H9 (cell line): Measurements from ENCODE around the gene ACOX1. TPM values are rescaled to one million over a fixed set of nuclear protein-coding genes. Genes with fewer than 3 reads are reported as not detected.

Experiments
- DNase-seq: peaks from one replicate; pipeline ENCODE4 v3.0.0-alpha.2; 2017
- H2AFZ ChIP-seq: one replicate; pipeline ENCODE4 v1.6.1; 2013; ENCODE audit warnings: mild to moderate bottlenecking, low read length, control low read depth, moderate library complexity
- H2AK5ac ChIP-seq: 2 replicates; pipeline ENCODE4 v1.6.1; 2013; ENCODE audit warnings: low read length, control low read depth, mixed read lengths; ENCODE audit not compliant: insufficient read length
- H2BK120ac ChIP-seq: one replicate; pipeline ENCODE4 v1.6.1; 2013; ENCODE audit warnings: low read depth, mild to moderate bottlenecking, low read length, control low read depth, inconsistent platforms; ENCODE audit not compliant: poor library complexity, severe bottlenecking
- H2BK12ac ChIP-seq: 2 replicates; pipeline ENCODE4 v1.6.1; 2013; ENCODE audit warnings: low read length, control low read depth, mixed read lengths, low read depth; ENCODE audit not compliant: insufficient read length
- H2BK15ac ChIP-seq: 2 replicates; pipeline ENCODE4 v1.6.1; 2013; ENCODE audit warnings: low read depth, low read length, control low read depth
- H2BK20ac ChIP-seq: one replicate; pipeline ENCODE4 v1.6.1; 2013; ENCODE audit warnings: low read depth, mild to moderate bottlenecking, low read length, control low read depth, inconsistent platforms; ENCODE audit not compliant: poor library complexity, severe bottlenecking
- H2BK5ac ChIP-seq: 2 replicates; pipeline ENCODE4 v1.6.1; 2013; ENCODE audit warnings: low read length, control low read depth, mixed read lengths; ENCODE audit not compliant: insufficient read length
- H3K14ac ChIP-seq: 2 replicates; pipeline ENCODE4 v1.6.1; 2013; ENCODE audit warnings: low read length, control low read depth; ENCODE audit not compliant: insufficient read depth
- H3K18ac ChIP-seq: 2 replicates; pipeline ENCODE4 v1.6.1; 2013; ENCODE audit warnings: low read depth, mild to moderate bottlenecking, mixed read lengths, low read length, control low read depth; ENCODE audit not compliant: insufficient read length
- H3K23ac ChIP-seq: 2 replicates; pipeline ENCODE4 v1.6.1; 2013; ENCODE audit warnings: low read length, control low read depth, mixed read lengths, low read depth; ENCODE audit not compliant: insufficient read length
- H3K23me2 ChIP-seq: 2 replicates; pipeline ENCODE4 v1.6.1; 2013; ENCODE audit warnings: low read depth, mild to moderate bottlenecking, mixed read lengths, low read length, control low read depth; ENCODE audit not compliant: insufficient read length, poor library complexity, severe bottlenecking
- H3K27ac ChIP-seq: 2 replicates; pipeline ENCODE4 v1.5.1; 2013; ENCODE audit warnings: low read length, control low read depth, mixed read lengths, low read depth; ENCODE audit not compliant: insufficient read length
- H3K27me3 ChIP-seq: 2 replicates; pipeline ENCODE4 v1.6.1; 2013; ENCODE audit warnings: low read length, control low read depth, inconsistent platforms; ENCODE audit not compliant: insufficient read depth
- H3K4ac ChIP-seq: 2 replicates; pipeline ENCODE4 v1.6.1; 2013; ENCODE audit warnings: low read depth, mild to moderate bottlenecking, control low read depth, inconsistent platforms, low read length, moderate library complexity
- H3K4me1 ChIP-seq: 2 replicates; pipeline ENCODE4 v1.6.1; 2013; ENCODE audit warnings: low read length, control low read depth, inconsistent platforms; ENCODE audit not compliant: insufficient read depth
- H3K4me2 ChIP-seq: 2 replicates; pipeline ENCODE4 v1.6.1; 2013; ENCODE audit warnings: low read length, control low read depth, mixed read lengths; ENCODE audit not compliant: insufficient read length, insufficient read depth
- H3K56ac ChIP-seq: 2 replicates; pipeline ENCODE4 v1.6.1; 2013; ENCODE audit warnings: low read depth, mild to moderate bottlenecking, mixed read lengths, low read length, control low read depth; ENCODE audit not compliant: insufficient read length
- H3K79me1 ChIP-seq: 2 replicates; pipeline ENCODE4 v1.6.1; 2013; ENCODE audit warnings: low read depth, mild to moderate bottlenecking, moderate library complexity, low read length, control low read depth, inconsistent platforms; ENCODE audit not compliant: insufficient read depth, poor library complexity, severe bottlenecking
- H3K79me2 ChIP-seq: 2 replicates; pipeline ENCODE4 v1.6.1; 2013; ENCODE audit warnings: low read length, control low read depth, inconsistent platforms; ENCODE audit not compliant: insufficient read depth
- H3K9ac ChIP-seq: 2 replicates; pipeline ENCODE4 v1.6.1; 2013; ENCODE audit warnings: low read length, control low read depth, mixed read lengths; ENCODE audit not compliant: insufficient read length; ENCODE audit errors: extremely low read depth
- H3K9me3 ChIP-seq: one replicate; pipeline ENCODE4 v1.6.1; 2013; ENCODE audit warnings: low read depth, low read length, inconsistent platforms; ENCODE audit not compliant: control insufficient read depth
- H3T11ph ChIP-seq: one replicate; pipeline ENCODE4 v1.6.1; 2013; ENCODE audit warnings: mild to moderate bottlenecking, low read length, control low read depth, inconsistent platforms
- H4K20me1 ChIP-seq: one replicate; pipeline ENCODE4 v1.6.1; 2013; ENCODE audit not compliant: control insufficient read depth, insufficient read length, insufficient read depth
- H4K5ac ChIP-seq: 2 replicates; pipeline ENCODE4 v1.6.1; 2013; ENCODE audit warnings: low read depth, mild to moderate bottlenecking, mixed read lengths, low read length, control low read depth; ENCODE audit not compliant: insufficient read length
- H4K8ac ChIP-seq: replicated peaks from 2 replicates; pipeline ENCODE4 v1.6.1; 2013; ENCODE audit warnings: low read length, control low read depth, mixed read lengths, low read depth; ENCODE audit not compliant: insufficient read length
- H4K91ac ChIP-seq: 2 replicates; pipeline ENCODE4 v1.6.1; 2013; ENCODE audit warnings: low read depth, mild to moderate bottlenecking, moderate library complexity, mixed read lengths, low read length, control low read depth; ENCODE audit not compliant: insufficient read length
- H3K27ac Mint-ChIP-seq, 3 experiments: 2 replicates in 2 of 3; 3 replicates in 1 of 3; pipeline ENCODE4 v1.8.0; 2020 to 2021; ENCODE audit warnings: mixed read lengths in 3 of 3, mild to moderate bottlenecking in 1 of 3, moderate library complexity in 1 of 3
- H3K27me3 Mint-ChIP-seq: 2 replicates; pipeline ENCODE4 v1.8.0; 2021; ENCODE audit warnings: low read depth, mild to moderate bottlenecking, moderate library complexity, mixed read lengths
- H3K36me3 Mint-ChIP-seq, 3 experiments: 2 replicates in 2 of 3; 3 replicates in 1 of 3; pipeline ENCODE4 v1.8.0; 2020 to 2021; ENCODE audit warnings: low read depth in 3 of 3, mixed read lengths in 3 of 3; ENCODE audit not compliant: insufficient read depth in 1 of 3
- H3K4me1 Mint-ChIP-seq, 2 experiments: 2 replicates each; pipeline ENCODE4 v1.8.0; 2020; ENCODE audit warnings: mixed read lengths in 2 of 2
- H3K4me3 Mint-ChIP-seq, 2 experiments: 2 replicates in 1 of 2; 3 replicates in 1 of 2; pipeline ENCODE4 v1.8.0; 2020 to 2021; ENCODE audit warnings: mild to moderate bottlenecking in 2 of 2, mixed read lengths in 2 of 2, moderate library complexity in 1 of 2
- H3K9me3 Mint-ChIP-seq, 2 experiments: 2 replicates in 1 of 2; 3 replicates in 1 of 2; pipeline ENCODE4 v1.8.0; 2020; ENCODE audit warnings: mild to moderate bottlenecking in 2 of 2, mixed read lengths in 2 of 2, moderate library complexity in 1 of 2
- CTCF ChIP-seq: fragments of 200-600 bp; sonication (generic); conservative IDR thresholded peaks from 3 replicates; pipeline ENCODE4 v1.8.0; 2021; ENCODE audit warnings: antibody characterized with exemption, mild to moderate bottlenecking
- WGBS: extraction: QIAGEN DNeasy Blood & Tissue Kit; methylation state at CpG from one replicate; pipeline ENCODE4 v1.1.7; 2013; ENCODE audit warnings: missing lambda C conversion rate, low lambda C conversion rate, mixed read lengths; ENCODE audit not compliant: insufficient read length; ENCODE audit errors: extremely low coverage; 5-methylcytosine and 5-hydroxymethylcytosine counted together
- total RNA-seq: library from RNA; stranded (reverse); gene quantifications from 2 replicates; pipeline ENCODE4 v1.2.1, GENCODE V29; 2021

The ACOX1 gene
- total RNA-seq, 1 experiment from 2014 or later, result 27.4 TPM

- no peak overlapping the region for H3K27ac Mint-ChIP-seq
Observed at GRCh38 chr17:75937652-75938051, 41.3 kb downstream of the ACOX1 start.

More at GRCh38 chr17:75937652-75938051, 41.3 kb downstream of the ACOX1 start:
- Histone ChIP-seq H3K18ac (no peak overlapping the region), H2AFZ (no peak overlapping the region), H3K9ac (no peak overlapping the region), H3K23me2 (no peaks in the 10 kb centered on the region), H3K79me2 (no peaks in the 10 kb centered on the region), H4K91ac (no peak overlapping the region), H3K56ac (no peak overlapping the region), H2BK120ac (no peak overlapping the region), H3K23ac (no peak overlapping the region), H3K9me3 (no peaks in the 10 kb centered on the region), H3K4ac (no peak overlapping the region), H2AK5ac (no peak overlapping the region), H3K27ac (no peak overlapping the region), H3K79me1 (no peaks in the 10 kb centered on the region), H3K4me2 (no peak overlapping the region), H2BK20ac (no peak overlapping the region), H2BK12ac (no peak overlapping the region), H3K14ac (no peak overlapping the region), H3K4me1 (no peaks in the 10 kb centered on the region), H2BK15ac (no peak overlapping the region), H3K27me3 (no peaks in the 10 kb centered on the region), H2BK5ac (no peak overlapping the region), H4K20me1 (no peaks in the 10 kb centered on the region), H3T11ph (no peak overlapping the region), H4K5ac (no peak overlapping the region), H4K8ac (no peak overlapping the region)
- Mint-ChIP-seq H3K4me3 (no peak overlapping the region), H3K36me3 (peaks cover 3 to 13% (median 8%) of the 10 kb centered on the region in 3 experiments; a peak in 4 of 7 replicates), H3K4me1 (peaks cover 10 to 12% of the 10 kb centered on the region in 2 experiments), H3K9me3 (no peaks in the 10 kb centered on the region; a peak in 1 of 5 replicates), H3K27me3 (no peaks in the 10 kb centered on the region)
- no CpG with 5 or more reads among the region's 13 CpGs for WGBS
- TF ChIP-seq CTCF, result no peak
- DNase-seq, result no peak
